Vagina (tissue), 2 donors: ENCODE results near the gene REEP3.

Experiments used
- POLR2A ChIP-seq, 2 donors: fragments of 450-650 bp; IDR thresholded peaks; one replicate each; pipeline ENCODE4 v1.6.1; 2017; ENCODE audit warnings: antibody characterized with exemption in 2 of 2, mild to moderate bottlenecking in 2 of 2, moderate library complexity in 2 of 2
- POLR2AphosphoS5 ChIP-seq, 2 donors: sonication (generic); formaldehyde crosslinking; IDR thresholded peaks; one replicate each; pipeline ENCODE4 v1.9.0; 2017; ENCODE audit warnings: antibody characterized with exemption in 2 of 2, mild to moderate bottlenecking in 2 of 2, low read depth in 1 of 2; ENCODE audit not compliant: insufficient read depth in 1 of 2
- TF ChIP-seq, protein P1 (sequence below), 3 experiments: fragments of 450-650 bp in 2 of 3; fragments of 200-600 bp in 1 of 3; sonication (generic) in 1 of 3; IDR thresholded peaks; one replicate each; pipeline ENCODE4 v1.5.1; 2017 to 2019; ENCODE audit warnings: antibody characterized with exemption in 3 of 3, mild to moderate bottlenecking in 2 of 3, moderate library complexity in 2 of 3

DNA sequence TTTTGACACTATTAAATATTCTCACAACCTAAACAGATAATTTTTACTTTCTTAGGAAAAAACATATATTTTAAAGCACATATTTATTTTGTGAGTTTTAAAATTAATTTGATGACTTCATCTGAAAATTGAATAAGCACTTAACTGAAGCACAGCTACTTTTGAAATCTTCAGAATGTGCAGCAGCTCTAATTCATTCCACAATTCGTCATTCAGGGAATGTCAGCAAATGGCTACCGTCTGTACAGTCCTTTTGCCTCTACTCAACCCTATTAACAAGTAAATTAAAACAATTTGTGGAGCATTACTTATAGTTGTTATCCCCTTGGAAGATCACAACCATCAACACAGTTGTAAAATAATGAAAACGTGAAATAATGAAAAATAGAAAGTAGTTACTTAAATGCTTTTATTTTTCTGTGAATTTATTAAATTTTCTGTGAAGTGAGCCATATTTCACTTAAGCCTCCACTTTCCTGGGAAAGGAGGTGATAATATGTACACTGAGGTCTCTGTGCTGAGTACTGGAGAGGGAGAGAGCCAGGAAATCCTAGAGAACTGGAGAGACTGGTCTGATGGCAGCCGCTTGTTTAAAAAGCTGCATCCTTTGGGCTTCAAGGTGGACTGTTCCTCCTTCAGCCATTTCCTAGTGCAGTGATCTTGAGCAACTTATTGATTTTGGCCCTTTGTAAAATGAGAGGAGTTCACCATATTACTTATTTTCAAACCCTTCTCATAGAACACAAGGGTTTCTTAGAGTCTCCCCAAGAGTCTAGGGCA is 70.6 kb downstream of the REEP3 start:
- no peak for TF ChIP-seq POLR2A (IDR thresholded peaks at IDR 0.05)
- TF ChIP-seq, protein P1, sequence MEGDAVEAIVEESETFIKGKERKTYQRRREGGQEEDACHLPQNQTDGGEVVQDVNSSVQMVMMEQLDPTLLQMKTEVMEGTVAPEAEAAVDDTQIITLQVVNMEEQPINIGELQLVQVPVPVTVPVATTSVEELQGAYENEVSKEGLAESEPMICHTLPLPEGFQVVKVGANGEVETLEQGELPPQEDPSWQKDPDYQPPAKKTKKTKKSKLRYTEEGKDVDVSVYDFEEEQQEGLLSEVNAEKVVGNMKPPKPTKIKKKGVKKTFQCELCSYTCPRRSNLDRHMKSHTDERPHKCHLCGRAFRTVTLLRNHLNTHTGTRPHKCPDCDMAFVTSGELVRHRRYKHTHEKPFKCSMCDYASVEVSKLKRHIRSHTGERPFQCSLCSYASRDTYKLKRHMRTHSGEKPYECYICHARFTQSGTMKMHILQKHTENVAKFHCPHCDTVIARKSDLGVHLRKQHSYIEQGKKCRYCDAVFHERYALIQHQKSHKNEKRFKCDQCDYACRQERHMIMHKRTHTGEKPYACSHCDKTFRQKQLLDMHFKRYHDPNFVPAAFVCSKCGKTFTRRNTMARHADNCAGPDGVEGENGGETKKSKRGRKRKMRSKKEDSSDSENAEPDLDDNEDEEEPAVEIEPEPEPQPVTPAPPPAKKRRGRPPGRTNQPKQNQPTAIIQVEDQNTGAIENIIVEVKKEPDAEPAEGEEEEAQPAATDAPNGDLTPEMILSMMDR (IDR thresholded peaks at IDR 0.05), result no peak
- no peak for TF ChIP-seq POLR2AphosphoS5 (IDR thresholded peaks at IDR 0.05; ENCODE audit: insufficient read depth in 1 of 2, low read depth in 1 of 2)
